ENCODE results near the gene CHD5.

- TF ChIP-seq CTCF (IDR thresholded peaks at IDR 0.05; ENCODE audit: low read length) (no peak), EZH2phosphoT487 (IDR thresholded peaks at IDR 0.05; ENCODE audit: low read length) (no peak), EZH2 (optimal IDR thresholded peaks at IDR 0.05; ENCODE audit: low read depth, low read length) (no peak)
Observed at GRCh38 chr1:6163191-6163972, 16.7 kb downstream of the CHD5 start.

Measured in MM.1S (cell line).